ENCODE results near the gene COA8.

COA8 gene

GRCh38 chr14:103562429-103563225 is at the start of gene COA8, which contains the start of gene BAG5:
TSS of gene COA8 (plus strand) at chr14:103562960. CDS start at chr14:103563002, 42 bp downstream.
TSS of gene BAG5 (minus strand) at chr14:103562657. CDS start at chr14:103561164, 1,493 bp downstream.
- peak within 1 kb of the TSS; percentile 91 to 94 for H3K4me3 ChIP-seq (replicated peaks in 1 of 2; ENCODE audit: low read depth in 2 of 2, low read length in 2 of 2)
- no peak for TF ChIP-seq CTCF (IDR thresholded peaks at IDR 0.05; ENCODE audit: low read depth, low read length)
- peak; percentile 77 to 85 for DNase-seq (ENCODE audit: low read depth in 2 of 2)

- H3K4me3 ChIP-seq (replicated peaks in 1 of 2; ENCODE audit: low read depth in 2 of 2, low read length in 2 of 2): no peak overlapping the region
- DNase-seq (ENCODE audit: low read depth in 2 of 2): no peak
- TF ChIP-seq CTCF (IDR thresholded peaks at IDR 0.05; ENCODE audit: low read depth, low read length): no peak
Measured at GRCh38 chr14:103514596-103515421, 48.0 kb upstream of the COA8 start.

- no peak overlapping the region for H3K4me3 ChIP-seq (replicated peaks in 1 of 2; ENCODE audit: low read depth in 2 of 2, low read length in 2 of 2)
- no peak for DNase-seq (ENCODE audit: low read depth in 2 of 2)
- TF ChIP-seq CTCF (IDR thresholded peaks at IDR 0.05; ENCODE audit: low read depth, low read length): no peak
Measured at GRCh38 chr14:103516426-103517173, 46.2 kb upstream of the COA8 start.

- TF ChIP-seq CTCF (IDR thresholded peaks at IDR 0.05; ENCODE audit: low read depth, low read length): no peak
- H3K4me3 ChIP-seq (replicated peaks in 1 of 2; ENCODE audit: low read depth in 2 of 2, low read length in 2 of 2): no peak overlapping the region
- no peak for DNase-seq (ENCODE audit: low read depth in 2 of 2)
Measured at GRCh38 chr14:103517174-103517566, 45.6 kb upstream of the COA8 start.

- no peak for TF ChIP-seq CTCF (IDR thresholded peaks at IDR 0.05; ENCODE audit: low read depth, low read length)
- H3K4me3 ChIP-seq (replicated peaks in 1 of 2; ENCODE audit: low read depth in 2 of 2, low read length in 2 of 2): no peak overlapping the region
- no peak for DNase-seq (ENCODE audit: low read depth in 2 of 2)
Measured at GRCh38 chr14:103517721-103518421, 44.9 kb upstream of the COA8 start.
